Transverse colon (tissue), 4 donors: ENCODE measurements around the gene KXD1. TPM values are rescaled to one million over a fixed set of nuclear protein-coding genes. Genes with fewer than 3 reads are reported as not detected.

ENCODE experiments used
- DNase-seq: peaks from one replicate; pipeline ENCODE4 v3.0.0-alpha.2; 2019
- H3K27ac ChIP-seq, 4 donors: fragments of 200-600 bp; sonication (generic); 2 replicates each; pipeline ENCODE4 v1.5.1; 2016 to 2018; ENCODE audit warnings: inconsistent platforms in 4 of 4
- H3K27me3 ChIP-seq: fragments of 200-600 bp; sonication (generic); 2 replicates; pipeline ENCODE4 v1.5.1; 2017; ENCODE audit warnings: inconsistent platforms
- H3K36me3 ChIP-seq, 4 donors: fragments of 200-600 bp; sonication (generic); 2 replicates each; pipeline ENCODE4 v1.5.1; 2017 to 2019; ENCODE audit warnings: inconsistent platforms in 4 of 4
- H3K4me1 ChIP-seq, 4 donors: fragments of 200-600 bp; sonication (generic); 2 replicates each; pipeline ENCODE4 v1.5.1; 2017 to 2020; ENCODE audit warnings: inconsistent platforms in 4 of 4
- H3K4me3 ChIP-seq, 4 donors: fragments of 200-600 bp; sonication (generic); 1 replicate in 1 of 4; 2 replicates in 3 of 4; pipeline versions ENCODE4 v1.5.1 to v1.6.1; 2017 to 2019; ENCODE audit warnings: inconsistent platforms in 4 of 4
- H3K9me3 ChIP-seq, 2 donors: fragments of 200-600 bp; sonication (generic); 2 replicates each; pipeline ENCODE4 v1.5.1; 2017 to 2019; ENCODE audit warnings: inconsistent platforms in 2 of 2
- EP300 ChIP-seq: sonication (generic); formaldehyde crosslinking; IDR thresholded peaks from one replicate; pipeline ENCODE4 v1.6.1; 2017; ENCODE audit warnings: antibody characterized with exemption, low read depth
- POLR2A ChIP-seq: fragments of 450-650 bp; IDR thresholded peaks from one replicate; pipeline ENCODE4 v1.6.1; 2016; ENCODE audit warnings: antibody characterized with exemption, mild to moderate bottlenecking, moderate library complexity
- POLR2AphosphoS5 ChIP-seq, 3 donors: sonication (generic); formaldehyde crosslinking; IDR thresholded peaks; one replicate each; pipeline ENCODE4 v1.6.1; 2016; ENCODE audit warnings: antibody characterized with exemption in 3 of 3
- WGBS, 2 donors: methylation state at CpG; one replicate each; pipeline ENCODE4 v1.1.5; 2018; ENCODE audit warnings: low coverage in 1 of 2; 5-methylcytosine and 5-hydroxymethylcytosine counted together
- in situ Hi-C, 4 donors: fragments of 200-750 bp; cut with MboI; loops; one replicate each; pipeline versions ENCODE4 v1.15.0 to v1.15.1; 2017; ENCODE audit warnings: low sequenced_read_pairs in 3 of 4, low pct_ligation_motif_present in 1 of 4, low pct_unique_long_range_greater_than_20kb in 1 of 4
- intact Hi-C: fragments of 100-400 bp; cut with DNase I; formaldehyde crosslinking; loops from one replicate; pipeline ENCODE4 v1.15.1; 2023; ENCODE audit warnings: low total_unique reads
- total RNA-seq, 4 donors: library from RNA; depleted of rRNA; stranded (reverse); fragments of >200 nt; gene quantifications; one replicate each; pipeline ENCODE4 v1.1.0, GENCODE V29; 2016
- TF ChIP-seq, protein P1 (sequence below), 5 experiments: fragments of 200-600 bp in 3 of 5; fragments of 450-650 bp in 2 of 5; sonication (generic) in 3 of 5; IDR thresholded peaks; 1 replicate in 2 of 5; 2 replicates in 3 of 5; pipeline ENCODE4 v1.5.1; 2016 to 2017; ENCODE audit warnings: antibody characterized with exemption in 5 of 5, inconsistent platforms in 3 of 5, mild to moderate bottlenecking in 2 of 5, moderate library complexity in 1 of 5

Gene KXD1
- total RNA-seq, 4 donors from 2014 or later = 62.1 to 195 (median 98.0) TPM

DNA sequence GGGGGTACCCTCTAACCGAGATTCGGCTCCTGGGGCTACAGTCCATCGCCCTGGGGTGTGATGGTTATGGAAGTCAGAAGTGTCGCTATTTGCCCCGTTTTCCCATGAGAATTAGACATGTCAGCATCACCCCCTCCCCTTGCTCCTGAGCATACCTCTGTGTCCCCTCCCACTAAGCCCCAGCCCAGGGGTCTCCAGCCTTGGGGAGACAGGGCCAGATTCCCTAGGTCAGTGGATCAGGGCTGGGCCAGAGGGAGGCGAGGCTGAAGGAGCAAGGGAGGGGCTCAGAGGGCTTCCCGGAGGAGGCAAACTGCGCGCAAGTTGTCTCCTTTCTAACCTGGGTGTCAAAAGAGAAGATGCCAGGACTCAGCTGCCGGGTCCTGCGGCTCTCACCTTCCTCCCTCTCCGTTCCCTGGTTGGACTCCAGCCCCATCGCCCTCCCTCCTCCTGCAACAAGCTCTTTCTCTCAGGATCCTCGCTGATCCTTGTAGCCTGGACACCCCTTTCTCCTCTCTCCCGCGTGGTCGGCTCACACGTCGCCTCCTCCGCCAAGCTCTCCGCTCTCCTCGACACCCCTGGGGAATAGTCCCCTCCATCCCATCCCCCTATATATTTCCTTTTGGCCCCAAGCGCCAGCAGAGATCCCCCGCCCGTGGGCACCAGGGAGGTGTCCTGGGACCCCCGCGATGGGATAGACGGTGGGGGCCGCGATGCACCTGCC is 54.5 kb downstream of the KXD1 start:
- DNase-seq = no peak
- peaks cover 98% of the 10 kb centered on the region for H3K27me3 ChIP-seq
- in situ Hi-C loops = loop anchor here in 1 of 4 donors (25.0 kb wide), 1 partner anchor 200 kb away; no protein-coding TSS in a partner anchor

DNA sequence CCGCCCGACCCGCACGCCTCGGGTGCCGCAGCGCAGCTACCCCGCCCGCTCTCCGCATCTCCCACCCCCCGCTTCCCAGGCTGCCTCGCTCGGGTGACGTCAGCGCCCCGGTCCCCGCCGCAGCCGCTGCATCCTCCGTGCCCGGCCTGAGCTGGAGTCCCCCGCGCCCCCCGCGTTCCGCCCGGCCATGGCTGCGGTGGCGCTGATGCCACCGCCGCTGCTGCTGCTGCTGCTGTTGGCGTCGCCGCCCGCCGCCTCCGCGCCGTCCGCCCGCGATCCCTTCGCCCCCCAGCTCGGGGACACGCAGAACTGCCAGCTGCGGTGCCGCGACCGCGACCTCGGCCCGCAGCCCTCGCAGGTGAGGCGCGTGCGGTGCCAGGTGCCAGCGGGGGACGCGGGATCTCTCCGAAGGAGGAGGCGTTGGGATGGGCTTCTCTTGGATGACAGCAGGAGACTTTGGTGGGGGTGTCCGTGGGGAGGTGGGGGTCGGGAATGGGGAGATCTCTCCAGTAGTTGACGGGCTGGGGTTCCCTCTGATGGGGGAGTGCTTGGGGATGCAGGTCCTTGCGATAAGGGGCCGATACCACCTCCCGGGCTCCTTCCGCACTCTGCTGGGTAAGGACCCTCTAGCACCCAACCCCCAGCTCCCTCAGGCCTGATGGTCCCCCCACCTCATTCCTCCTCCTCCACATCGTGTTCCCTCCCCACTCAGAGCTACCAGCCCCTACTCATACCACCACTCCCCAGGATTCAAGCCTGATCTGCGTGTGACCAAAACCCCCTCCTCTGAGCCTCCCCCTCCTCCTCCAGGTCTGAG is 55.3 kb downstream of the KXD1 start, which contains the start of gene TMEM59L:
Gene TMEM59L, plus strand, starts transcription at position 99 of the 817 bp plus-strand sequence. Its CDS starts 89 bp downstream, at position 188.
- Histone ChIP-seq H3K4me1 (peaks cover 6 to 29% (median 26%) of the 10 kb centered on the region in 4 donors), H3K9me3 (no peaks in the 10 kb centered on the region), H3K36me3 (no peaks in the 10 kb centered on the region), H3K27me3 (peaks cover 98% of the 10 kb centered on the region), H3K4me3 (peak within 1 kb of the TSS; percentile 8 to 55 (median 34)), H3K27ac (no peak within 1 kb of the TSS)
- intact Hi-C loops (no loop called here), in situ Hi-C loops (loop anchor here in 1 of 4 donors (25.0 kb wide), 1 partner anchor 199 kb away; no protein-coding TSS in a partner anchor)
- TF ChIP-seq POLR2AphosphoS5 (IDR thresholded peaks at IDR 0.05) (no peak), EP300 (no peak), POLR2A (no peak)
- TF ChIP-seq, protein P1, sequence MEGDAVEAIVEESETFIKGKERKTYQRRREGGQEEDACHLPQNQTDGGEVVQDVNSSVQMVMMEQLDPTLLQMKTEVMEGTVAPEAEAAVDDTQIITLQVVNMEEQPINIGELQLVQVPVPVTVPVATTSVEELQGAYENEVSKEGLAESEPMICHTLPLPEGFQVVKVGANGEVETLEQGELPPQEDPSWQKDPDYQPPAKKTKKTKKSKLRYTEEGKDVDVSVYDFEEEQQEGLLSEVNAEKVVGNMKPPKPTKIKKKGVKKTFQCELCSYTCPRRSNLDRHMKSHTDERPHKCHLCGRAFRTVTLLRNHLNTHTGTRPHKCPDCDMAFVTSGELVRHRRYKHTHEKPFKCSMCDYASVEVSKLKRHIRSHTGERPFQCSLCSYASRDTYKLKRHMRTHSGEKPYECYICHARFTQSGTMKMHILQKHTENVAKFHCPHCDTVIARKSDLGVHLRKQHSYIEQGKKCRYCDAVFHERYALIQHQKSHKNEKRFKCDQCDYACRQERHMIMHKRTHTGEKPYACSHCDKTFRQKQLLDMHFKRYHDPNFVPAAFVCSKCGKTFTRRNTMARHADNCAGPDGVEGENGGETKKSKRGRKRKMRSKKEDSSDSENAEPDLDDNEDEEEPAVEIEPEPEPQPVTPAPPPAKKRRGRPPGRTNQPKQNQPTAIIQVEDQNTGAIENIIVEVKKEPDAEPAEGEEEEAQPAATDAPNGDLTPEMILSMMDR (IDR thresholded peaks at IDR 0.05) = no peak
- WGBS, 2 donors = 5% methylated on average over 30 of the region's 70 CpGs; no CpG with 5 or more reads in 1 of the 2 donors
- no peak for DNase-seq

More for the DNA sequence above, 54.5 kb downstream of the KXD1 start:
- TF ChIP-seq POLR2A (no peak), POLR2AphosphoS5 (IDR thresholded peaks at IDR 0.05) (no peak), EP300 (no peak)
- TF ChIP-seq, protein P1 (IDR thresholded peaks at IDR 0.05) = no peak
- H3K27ac ChIP-seq = no peak overlapping the region
- peak overlapping the region; percentile 8 to 55 (median 34) for H3K4me3 ChIP-seq
- peaks cover 12 to 37% (median 32%) of the 10 kb centered on the region in 4 donors for H3K4me1 ChIP-seq
- intact Hi-C loops = no loop called here
- H3K9me3 ChIP-seq = no peaks in the 10 kb centered on the region
- no peaks in the 10 kb centered on the region for H3K36me3 ChIP-seq
- 0 to 3% methylated on average over 4 to 29 of the region's 30 CpGs for WGBS, 2 donors

DNA sequence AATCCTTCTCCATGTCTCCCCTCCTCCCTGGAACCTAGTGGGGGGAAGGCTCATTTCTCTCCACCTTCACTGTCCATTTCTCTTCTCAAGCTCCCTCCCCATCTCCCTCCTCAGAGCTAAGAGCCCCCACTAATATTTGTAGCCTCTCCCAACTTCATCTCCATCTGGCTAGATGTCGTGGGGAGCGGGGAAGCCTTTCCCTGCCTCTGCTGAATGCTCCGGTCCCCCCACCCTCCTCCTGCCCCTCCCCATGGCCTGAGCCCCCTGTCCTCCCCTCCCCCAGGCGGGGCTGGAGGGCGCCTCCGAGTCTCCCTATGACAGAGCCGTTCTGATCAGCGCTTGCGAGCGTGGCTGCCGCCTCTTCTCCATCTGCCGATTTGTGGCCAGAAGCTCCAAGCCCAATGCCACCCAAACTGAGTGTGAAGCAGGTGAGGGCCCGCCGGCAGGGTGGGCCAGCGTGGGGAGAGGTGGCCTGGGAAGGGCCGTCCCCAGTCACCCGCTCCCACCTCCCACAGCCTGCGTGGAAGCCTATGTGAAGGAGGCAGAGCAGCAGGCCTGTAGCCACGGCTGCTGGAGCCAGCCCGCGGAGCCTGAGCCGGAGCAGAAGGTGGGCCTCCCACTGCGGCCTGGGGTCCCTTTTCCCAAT is 56.0 kb downstream of the KXD1 start:
- Histone ChIP-seq H3K27me3 (peaks cover 95% of the 10 kb centered on the region), H3K36me3 (no peaks in the 10 kb centered on the region), H3K27ac (no peak overlapping the region), H3K4me3 (no peak overlapping the region), H3K4me1 (peaks cover 6 to 29% (median 26%) of the 10 kb centered on the region in 4 donors), H3K9me3 (no peaks in the 10 kb centered on the region)
- intact Hi-C loops (no loop called here), in situ Hi-C loops (loop anchor here in 1 of 4 donors (25.0 kb wide), 1 partner anchor 199 kb away; no protein-coding TSS in a partner anchor)
- 8 to 51% methylated on average over 2 to 20 of the region's 23 CpGs for WGBS, 2 donors
- TF ChIP-seq, protein P1 (IDR thresholded peaks at IDR 0.05) = no peak
- DNase-seq = no peak
